Hepatocyte (in vitro differentiated cells): Measurements from ENCODE around the gene DUSP16. TPM values are rescaled to one million over a fixed set of nuclear protein-coding genes. Genes with fewer than 3 reads are reported as not detected.

Experiments
- DNase-seq: peaks from one replicate; pipeline ENCODE4 v3.0.0-alpha.2; 2016; ENCODE audit warnings: low spot score
- H2AFZ ChIP-seq: fragments of 200-600 bp; sonication (generic); 2 replicates; pipeline ENCODE4 v1.6.0; 2016; ENCODE audit warnings: antibody characterized with exemption, mild to moderate bottlenecking
- H3K27ac ChIP-seq: fragments of 200-600 bp; sonication (generic); 2 replicates; pipeline ENCODE4 v1.5.1; 2016; ENCODE audit warnings: mild to moderate bottlenecking
- H3K27me3 ChIP-seq: fragments of 200-600 bp; sonication (generic); 2 replicates; pipeline ENCODE4 v1.6.1; 2016
- H3K36me3 ChIP-seq: fragments of 200-600 bp; sonication (generic); replicated peaks from 2 replicates; pipeline ENCODE4 v1.5.1; 2016; ENCODE audit warnings: low read depth; ENCODE audit not compliant: insufficient read depth
- H3K4me1 ChIP-seq: fragments of 200-600 bp; sonication (generic); 2 replicates; pipeline ENCODE4 v1.5.1; 2016; ENCODE audit warnings: mild to moderate bottlenecking, moderate library complexity; ENCODE audit not compliant: insufficient read depth
- H3K4me2 ChIP-seq: fragments of 200-600 bp; sonication (generic); 2 replicates; pipeline ENCODE4 v1.6.0; 2016
- H3K4me3 ChIP-seq: fragments of 200-600 bp; sonication (generic); 2 replicates; pipeline ENCODE4 v1.5.1; 2016; ENCODE audit warnings: mild to moderate bottlenecking
- H3K79me2 ChIP-seq: fragments of 200-600 bp; sonication (generic); 2 replicates; pipeline ENCODE4 v1.6.0; 2017; ENCODE audit warnings: mild to moderate bottlenecking
- H3K9me2 ChIP-seq: fragments of 200-600 bp; sonication (generic); replicated peaks from 2 replicates; pipeline ENCODE4 v1.6.0; 2017; ENCODE audit warnings: mild to moderate bottlenecking; ENCODE audit not compliant: insufficient read depth
- H3K9me3 ChIP-seq: fragments of 200-600 bp; sonication (generic); 2 replicates; pipeline ENCODE4 v1.5.1; 2016; ENCODE audit warnings: low read depth, mild to moderate bottlenecking
- H4K20me1 ChIP-seq: fragments of 200-600 bp; sonication (generic); 2 replicates; pipeline ENCODE4 v1.6.0; 2016; ENCODE audit warnings: mild to moderate bottlenecking; ENCODE audit not compliant: insufficient read depth, poor library complexity, severe bottlenecking
- CTCF ChIP-seq: fragments of 200-600 bp; sonication (generic); IDR thresholded peaks from 2 replicates; pipeline ENCODE4 v1.5.1; 2016; ENCODE audit warnings: antibody characterized with exemption, mild to moderate bottlenecking; ENCODE audit not compliant: poor library complexity
- EZH2 ChIP-seq: fragments of 200-600 bp; sonication (generic); IDR thresholded peaks from 2 replicates; pipeline ENCODE4 v1.6.1; 2016; ENCODE audit warnings: antibody characterized with exemption, mild to moderate bottlenecking, borderline replicate concordance
- EZH2phosphoT487 ChIP-seq: fragments of 200-600 bp; sonication (generic); IDR thresholded peaks from one replicate; pipeline ENCODE4 v1.6.1; 2018; ENCODE audit warnings: antibody characterized with exemption, mild to moderate bottlenecking, low read depth, moderate library complexity; ENCODE audit not compliant: unreplicated experiment, severe bottlenecking
- WGBS: methylation state at CpG from one replicate; pipeline ENCODE4 v1.1.6; 2016; ENCODE audit warnings: low lambda C conversion rate; ENCODE audit errors: missing lambda C conversion rate; 5-methylcytosine and 5-hydroxymethylcytosine counted together
- polyA plus RNA-seq: library from polyadenylated mRNA; unstranded; fragments of >200 nt; fragmentation: Nextera tagmentation; extraction: Ambion mirVana; gene quantifications from 2 replicates; pipeline ENCODE4 v1.2.1, GENCODE V29; 2016
- total RNA-seq: library from RNA; depleted of rRNA; stranded (reverse); fragments of >200 nt; gene quantifications from 2 replicates; pipeline ENCODE4 v1.2.3, GENCODE V29; 2014

Gene DUSP16
- total and polyA plus RNA-seq, 2 experiments from 2014 or later: 13.4 to 74.1 TPM

- no peaks in the 10 kb centered on the region for H3K79me2 ChIP-seq
- peak overlapping the region; percentile 37 for H3K27ac ChIP-seq
- no peaks in the 10 kb centered on the region for H3K9me3 ChIP-seq
- peak overlapping the region; percentile 40 for H2AFZ ChIP-seq
- DNase-seq: no peak
- no peak overlapping the region for H3K4me3 ChIP-seq
- no peaks in the 10 kb centered on the region for H3K27me3 ChIP-seq
- no peak overlapping the region for H3K4me2 ChIP-seq
- no peaks in the 10 kb centered on the region for H3K4me1 ChIP-seq
- 63% methylated on average over 7 of the region's 7 CpGs for WGBS
- no peaks in the 10 kb centered on the region for H3K9me2 ChIP-seq
- no peaks in the 10 kb centered on the region for H3K36me3 ChIP-seq
- H4K20me1 ChIP-seq: no peaks in the 10 kb centered on the region
- no peak for TF ChIP-seq EZH2phosphoT487
- TF ChIP-seq CTCF: no peak
- TF ChIP-seq EZH2: no peak
Observed at GRCh38 chr12:12606781-12607589, 44.3 kb upstream of the DUSP16 start.

GRCh38 chr12:12604740-12605139, 42.1 kb upstream of the DUSP16 start:
- no peaks in the 10 kb centered on the region for H3K79me2 ChIP-seq
- no peak overlapping the region for H3K27ac ChIP-seq
- no peaks in the 10 kb centered on the region for H3K36me3 ChIP-seq
- H2AFZ ChIP-seq: no peak overlapping the region
- H3K4me2 ChIP-seq: no peak overlapping the region
- H3K4me3 ChIP-seq: no peak overlapping the region
- H3K9me2 ChIP-seq: no peaks in the 10 kb centered on the region
- TF ChIP-seq EZH2phosphoT487: no peak
- no peak for TF ChIP-seq CTCF
- TF ChIP-seq EZH2: no peak
- no peak for DNase-seq
- no peaks in the 10 kb centered on the region for H3K27me3 ChIP-seq
- H4K20me1 ChIP-seq: no peaks in the 10 kb centered on the region
- no peaks in the 10 kb centered on the region for H3K9me3 ChIP-seq
- no peaks in the 10 kb centered on the region for H3K4me1 ChIP-seq
- WGBS: 88% methylated on average over 5 of the region's 5 CpGs

GRCh38 chr12:12600659-12601058, 38.0 kb upstream of the DUSP16 start:
- no peak for TF ChIP-seq CTCF
- no peak for TF ChIP-seq EZH2
- no peak for TF ChIP-seq EZH2phosphoT487
- Histone ChIP-seq H3K27me3 (no peaks in the 10 kb centered on the region), H4K20me1 (no peaks in the 10 kb centered on the region), H3K4me3 (no peak overlapping the region), H3K27ac (no peak overlapping the region), H3K9me2 (no peaks in the 10 kb centered on the region), H3K4me2 (no peak overlapping the region), H3K9me3 (no peaks in the 10 kb centered on the region), H3K4me1 (no peaks in the 10 kb centered on the region), H3K36me3 (no peaks in the 10 kb centered on the region), H2AFZ (no peak overlapping the region), H3K79me2 (no peaks in the 10 kb centered on the region)
- DNase-seq: no peak
- 85% methylated on average over 8 of the region's 8 CpGs for whole genome bisulfite sequencing
